ENCODE measurements around the gene TMEM87A. TPM values are rescaled to one million over a fixed set of nuclear protein-coding genes. Genes with fewer than 3 reads are reported as not detected.
A peak's percentile ranks its signal among the peaks of the same experiment; 100 is the strongest.

The TMEM87A gene
- total and polyA plus RNA-seq, 2 experiments from 2014 or later, result 64.6 to 66.1 TPM

DNA sequence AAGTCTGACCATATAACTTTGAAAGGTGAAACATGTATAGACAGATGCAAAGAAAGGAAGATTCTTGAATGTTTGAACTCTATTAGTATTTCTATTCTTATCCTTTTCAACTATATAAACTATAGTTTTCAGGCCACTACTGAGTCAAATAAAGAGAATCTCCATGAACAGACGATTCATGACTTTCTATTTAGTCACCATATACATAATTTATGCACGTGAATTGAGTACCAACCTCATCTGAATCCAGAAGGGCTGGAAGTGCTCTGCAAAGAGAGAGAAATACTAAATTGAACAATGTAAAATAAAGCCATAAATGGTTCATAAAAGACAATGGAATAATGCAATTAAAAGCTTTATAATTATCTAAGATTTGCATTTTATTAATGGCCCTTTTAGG lies 55.7 kb downstream of the TMEM87A start:
- TF ChIP-seq EZH2 (IDR thresholded peaks at IDR 0.05; ENCODE audit: insufficient read depth, poor library complexity, severe bottlenecking) (no peak), EZH2phosphoT487 (IDR thresholded peaks at IDR 0.05; ENCODE audit: insufficient read depth, low read depth) (no peak)
- WGBS, 2 experiments (ENCODE audit: low coverage in 1 of 2, low lambda C conversion rate in 2 of 2, missing lambda C conversion rate in 2 of 2), result 84 to 92% methylated on average over 2 of the region's 2 CpGs

DNA sequence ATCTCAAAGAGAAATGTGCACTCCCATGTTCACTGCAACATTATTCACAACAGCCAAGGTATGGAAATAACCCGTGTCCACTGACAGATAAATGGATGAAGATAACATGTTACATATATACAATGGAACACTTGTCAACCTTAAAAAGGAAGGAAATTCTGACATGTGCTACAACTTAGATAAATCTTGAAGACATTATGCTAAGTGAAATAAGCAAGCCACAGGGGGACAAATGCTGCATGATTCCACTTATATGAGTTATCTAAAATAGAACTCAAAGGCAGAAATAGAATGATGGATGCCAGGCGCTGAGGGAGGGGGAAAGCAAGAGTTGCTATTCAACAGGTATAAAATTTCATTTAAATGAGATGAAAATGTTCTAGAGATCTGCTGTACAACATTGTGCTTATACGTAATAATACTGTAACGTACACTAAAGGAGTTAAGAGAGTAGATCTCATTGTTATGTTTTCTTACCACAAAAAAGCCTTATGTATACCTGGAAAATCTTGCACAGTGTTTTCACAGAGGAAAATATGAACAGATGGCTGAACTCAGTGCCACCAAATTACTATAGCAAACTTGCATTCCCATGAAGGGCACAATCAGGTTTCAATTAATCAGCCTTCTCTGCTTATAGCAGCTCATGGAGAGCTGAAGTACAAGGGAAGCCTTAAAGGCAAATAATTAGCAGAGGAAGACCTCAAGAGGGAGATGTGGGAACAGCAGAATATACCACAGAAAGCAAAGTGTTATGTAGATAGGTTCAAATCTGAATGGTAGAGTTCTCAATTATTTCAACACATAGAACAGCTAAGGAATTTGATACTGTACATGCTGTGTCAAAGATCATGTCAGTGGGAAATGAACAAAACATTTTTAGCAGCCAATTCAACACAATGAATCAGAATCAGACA lies 57.1 kb downstream of the TMEM87A start:
- Histone ChIP-seq H3K4me1 (ENCODE audit: insufficient read depth) (no peaks in the 10 kb centered on the region), H3K27ac (no peak overlapping the region), H3K4me2 (ENCODE audit: unreplicated experiment) (no peak overlapping the region), H3K4me3 (no peak overlapping the region), H4K20me1 (ENCODE audit: insufficient read depth) (no peaks in the 10 kb centered on the region), H3K36me3 (ENCODE audit: low read depth) (peaks cover 81% of the 10 kb centered on the region), H3K9ac (no peak overlapping the region), H3F3A (ENCODE audit: insufficient read depth) (peaks cover 48% of the 10 kb centered on the region), H2AFZ (no peak overlapping the region), H3K9me2 (ENCODE audit: insufficient read depth) (no peaks in the 10 kb centered on the region), H3K9me3 (ENCODE audit: low read depth) (no peaks in the 10 kb centered on the region), H3K79me2 (ENCODE audit: insufficient read depth) (peaks cover 31% of the 10 kb centered on the region), H3K27me3 (replicated peaks; ENCODE audit: insufficient read depth) (no peaks in the 10 kb centered on the region)
- TF ChIP-seq EZH2 (IDR thresholded peaks at IDR 0.05; ENCODE audit: insufficient read depth, poor library complexity, severe bottlenecking) (no peak), EZH2phosphoT487 (IDR thresholded peaks at IDR 0.05; ENCODE audit: insufficient read depth, low read depth) (no peak)
- peak; percentile 6 for DNase-seq
- in situ Hi-C loops (cut with MboI), result no loop called here
- WGBS, 2 experiments (ENCODE audit: low coverage in 1 of 2, low lambda C conversion rate in 2 of 2, missing lambda C conversion rate in 2 of 2), result 95 to 96% methylated on average over 4 of the region's 4 CpGs

More for the DNA sequence above, 55.7 kb downstream of the TMEM87A start:
- Histone ChIP-seq H3K4me3 (no peak overlapping the region), H3K79me2 (ENCODE audit: insufficient read depth) (peaks cover 31% of the 10 kb centered on the region), H3K4me1 (ENCODE audit: insufficient read depth) (no peaks in the 10 kb centered on the region), H3K4me2 (ENCODE audit: unreplicated experiment) (no peak overlapping the region), H3K9me3 (ENCODE audit: low read depth) (no peaks in the 10 kb centered on the region), H3K9me2 (ENCODE audit: insufficient read depth) (no peaks in the 10 kb centered on the region), H3K27me3 (replicated peaks; ENCODE audit: insufficient read depth) (no peaks in the 10 kb centered on the region), H4K20me1 (ENCODE audit: insufficient read depth) (no peaks in the 10 kb centered on the region), H2AFZ (no peak overlapping the region), H3K36me3 (ENCODE audit: low read depth) (peaks cover 68% of the 10 kb centered on the region), H3F3A (ENCODE audit: insufficient read depth) (peaks cover 39% of the 10 kb centered on the region), H3K27ac (no peak overlapping the region), H3K9ac (no peak overlapping the region)
- no peak for DNase-seq
- in situ Hi-C loops (cut with MboI), result no loop called here

DNA sequence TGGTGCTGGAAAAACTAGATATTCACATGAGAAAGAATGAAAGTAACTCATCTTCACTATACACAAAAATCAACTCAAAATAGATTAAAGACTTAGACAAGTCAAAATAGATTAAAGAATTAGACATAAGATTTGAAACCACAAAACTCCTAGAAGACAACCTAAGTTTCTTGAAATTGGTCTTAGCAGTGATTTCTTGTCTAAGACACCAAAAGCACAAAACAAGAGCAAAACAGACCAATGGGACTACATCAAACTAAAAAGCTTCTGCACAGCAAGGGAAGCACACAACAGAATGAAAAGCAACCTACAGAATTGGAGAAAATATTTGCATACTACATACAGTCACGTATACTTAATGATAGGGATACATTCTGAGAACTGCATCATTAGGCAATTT lies 58.6 kb downstream of the TMEM87A start:
- H3K79me2 ChIP-seq (ENCODE audit: insufficient read depth), result peaks cover 31% of the 10 kb centered on the region
- no peaks in the 10 kb centered on the region for H3K27me3 ChIP-seq (replicated peaks; ENCODE audit: insufficient read depth)
- H3K27ac ChIP-seq, result no peak overlapping the region
- no peak overlapping the region for H3K4me2 ChIP-seq (ENCODE audit: unreplicated experiment)
- peaks cover 63% of the 10 kb centered on the region for H3F3A ChIP-seq (ENCODE audit: insufficient read depth)
- 85 to 96% methylated on average over 1 of the region's 1 CpG for WGBS, 2 experiments (ENCODE audit: low coverage in 1 of 2, low lambda C conversion rate in 2 of 2, missing lambda C conversion rate in 2 of 2)
- in situ Hi-C loops (cut with MboI), result no loop called here
- H3K9ac ChIP-seq, result no peak overlapping the region
- H3K4me3 ChIP-seq, result no peak overlapping the region
- H4K20me1 ChIP-seq (ENCODE audit: insufficient read depth), result no peaks in the 10 kb centered on the region
- H3K36me3 ChIP-seq (ENCODE audit: low read depth), result peaks cover 85% of the 10 kb centered on the region
- TF ChIP-seq EZH2 (IDR thresholded peaks at IDR 0.05; ENCODE audit: insufficient read depth, poor library complexity, severe bottlenecking), result no peak
- no peak for TF ChIP-seq EZH2phosphoT487 (IDR thresholded peaks at IDR 0.05; ENCODE audit: insufficient read depth, low read depth)
- DNase-seq, result no peak
- H2AFZ ChIP-seq, result no peak overlapping the region
- H3K4me1 ChIP-seq (ENCODE audit: insufficient read depth), result no peaks in the 10 kb centered on the region
- H3K9me3 ChIP-seq (ENCODE audit: low read depth), result no peaks in the 10 kb centered on the region
- no peaks in the 10 kb centered on the region for H3K9me2 ChIP-seq (ENCODE audit: insufficient read depth)

DNA sequence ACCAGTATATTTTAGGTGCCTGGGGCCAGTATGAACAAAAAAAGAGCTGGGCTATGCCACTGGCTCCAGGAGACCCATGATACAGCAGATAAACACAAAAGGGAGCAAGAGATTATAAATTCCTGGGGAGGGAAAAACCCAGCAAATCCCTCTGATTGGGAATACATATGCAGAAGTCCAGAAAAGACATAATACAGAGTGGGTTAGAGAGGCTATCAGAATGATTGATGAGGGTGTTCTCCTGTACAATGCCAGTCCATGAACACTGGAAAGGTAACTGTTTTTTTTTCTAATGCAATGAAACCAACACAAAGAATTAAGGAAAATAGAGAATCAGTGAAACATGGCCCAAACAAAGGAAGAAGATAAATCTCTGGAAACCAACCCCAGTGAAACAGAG lies 59.7 kb downstream of the TMEM87A start:
- Histone ChIP-seq H3K9ac (no peak overlapping the region), H3K9me3 (ENCODE audit: low read depth) (no peaks in the 10 kb centered on the region), H3F3A (ENCODE audit: insufficient read depth) (peaks cover 63% of the 10 kb centered on the region), H3K9me2 (ENCODE audit: insufficient read depth) (no peaks in the 10 kb centered on the region), H3K27me3 (replicated peaks; ENCODE audit: insufficient read depth) (no peaks in the 10 kb centered on the region), H3K79me2 (ENCODE audit: insufficient read depth) (peaks cover 33% of the 10 kb centered on the region), H3K36me3 (ENCODE audit: low read depth) (peaks cover 74% of the 10 kb centered on the region), H3K4me1 (ENCODE audit: insufficient read depth) (0 out of 2 replicates have a peak, but pooled peaks cover 2% of the 10 kb centered on the region), H3K27ac (no peak overlapping the region), H4K20me1 (ENCODE audit: insufficient read depth) (no peaks in the 10 kb centered on the region), H3K4me2 (ENCODE audit: unreplicated experiment) (no peak overlapping the region), H3K4me3 (no peak overlapping the region), H2AFZ (no peak overlapping the region)
- DNase-seq, result no peak
- in situ Hi-C loops (cut with MboI), result no loop called here
- TF ChIP-seq EZH2phosphoT487 (IDR thresholded peaks at IDR 0.05; ENCODE audit: insufficient read depth, low read depth) (no peak), EZH2 (IDR thresholded peaks at IDR 0.05; ENCODE audit: insufficient read depth, poor library complexity, severe bottlenecking) (no peak)

Data from GM23248 (cell line).